Activated CD4-positive, alpha-beta T cell treated with anti-CD3 and anti-CD28 coated beads for 48 hours (primary cell): ENCODE data around the gene ADGRB2.

Experiments used
- DNase-seq: peaks from one replicate; pipeline ENCODE4 v3.0.0-alpha.2; 2020

Gene ADGRB2

GRCh38 chr1:31748365-31748764 lies 15.8 kb downstream of the ADGRB2 start:
- DNase-seq: no peak

GRCh38 chr1:31747304-31747703 lies 16.8 kb downstream of the ADGRB2 start:
- DNase-seq: no peak

- no peak for DNase-seq
These were observed 17.5 kb downstream of the ADGRB2 start for GRCh38 chr1:31746687-31747086.

- no peak for DNase-seq
These were observed 18.0 kb downstream of the ADGRB2 start for GRCh38 chr1:31745946-31746670.

GRCh38 chr1:31745096-31745945 lies 18.8 kb downstream of the ADGRB2 start:
- peak; percentile 76 for DNase-seq

- DNase-seq: no peak
These were observed 19.8 kb downstream of the ADGRB2 start for GRCh38 chr1:31744165-31744888.

GRCh38 chr1:31742462-31743212 lies 21.5 kb downstream of the ADGRB2 start:
- DNase-seq: no peak

- DNase-seq: peak; percentile 64
These were observed 24.8 kb downstream of the ADGRB2 start for GRCh38 chr1:31739346-31739745.

GRCh38 chr1:31736675-31737074 lies 27.5 kb downstream of the ADGRB2 start:
- DNase-seq: peak; percentile 10

- DNase-seq: no peak
These were observed 28.6 kb downstream of the ADGRB2 start for GRCh38 chr1:31735571-31735970.

- DNase-seq: no peak
These were observed 29.5 kb downstream of the ADGRB2 start for GRCh38 chr1:31734582-31735107.

- no peak for DNase-seq
These were observed 30.5 kb downstream of the ADGRB2 start for GRCh38 chr1:31733389-31734219.

- no peak for DNase-seq
These were observed 31.3 kb downstream of the ADGRB2 start for GRCh38 chr1:31732751-31733289.

GRCh38 chr1:31732343-31732742 lies 31.8 kb downstream of the ADGRB2 start:
- DNase-seq: no peak

- no peak for DNase-seq
These were observed 33.0 kb downstream of the ADGRB2 start for GRCh38 chr1:31731049-31731565.

GRCh38 chr1:31730336-31731048 lies 33.6 kb downstream of the ADGRB2 start:
- no peak for DNase-seq

- no peak for DNase-seq
These were observed 36.3 kb downstream of the ADGRB2 start for GRCh38 chr1:31727849-31728248.

- DNase-seq: no peak
These were observed 36.9 kb downstream of the ADGRB2 start for GRCh38 chr1:31727195-31727594.

- no peak for DNase-seq
These were observed 37.4 kb downstream of the ADGRB2 start for GRCh38 chr1:31726715-31727114.
